NCI-H345 treated with DMSO at 0.1 percent for 48 hours (cell line): Measurements from ENCODE around the gene POLR2A.
A peak's percentile ranks its signal among the peaks of the same experiment; 100 is the strongest.

Experiments used
- DNase-seq: peaks from one replicate; lab custom pipeline; 2025; ENCODE audit not compliant: unreplicated experiment; lab: John Stamatoyannopoulos, UW

The POLR2A gene

GRCh38 chr17:7484067-7484918 is at the start of gene POLR2A:
Gene POLR2A (plus strand): TSS chr17:7484366.
- DNase-seq: peak; percentile 75

GRCh38 chr17:7435676-7436555 is 48.2 kb upstream of the POLR2A start:
- DNase-seq: peak; percentile 35

- peak; percentile 59 for DNase-seq
These were observed 47.4 kb upstream of the POLR2A start for GRCh38 chr17:7436556-7437368.

DNA sequence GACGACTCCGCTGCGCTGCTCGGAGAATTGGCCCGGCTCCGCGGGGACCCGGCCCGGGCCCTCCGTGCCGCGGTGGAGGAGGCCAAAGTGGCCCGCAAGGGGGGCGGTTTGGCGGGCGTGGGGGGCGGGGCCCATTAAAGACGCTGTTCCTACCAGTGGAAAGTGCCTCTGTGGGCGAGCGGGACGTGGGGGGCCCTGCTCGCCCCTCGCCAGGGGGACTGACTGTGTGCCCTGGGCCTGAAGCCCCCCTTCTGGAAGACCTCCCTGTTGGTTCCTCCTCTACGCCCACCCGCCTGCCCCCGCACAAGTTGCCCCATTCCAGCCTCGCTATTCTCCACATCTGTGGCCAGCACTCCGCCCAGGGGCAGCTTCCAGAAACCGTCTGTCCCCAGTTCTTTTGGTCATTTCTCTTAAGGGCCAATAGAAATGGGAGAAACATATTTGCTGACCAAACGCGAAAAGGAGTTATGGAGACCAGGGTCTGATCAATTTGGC is 46.8 kb upstream of the POLR2A start:
- DNase-seq: no peak

DNA sequence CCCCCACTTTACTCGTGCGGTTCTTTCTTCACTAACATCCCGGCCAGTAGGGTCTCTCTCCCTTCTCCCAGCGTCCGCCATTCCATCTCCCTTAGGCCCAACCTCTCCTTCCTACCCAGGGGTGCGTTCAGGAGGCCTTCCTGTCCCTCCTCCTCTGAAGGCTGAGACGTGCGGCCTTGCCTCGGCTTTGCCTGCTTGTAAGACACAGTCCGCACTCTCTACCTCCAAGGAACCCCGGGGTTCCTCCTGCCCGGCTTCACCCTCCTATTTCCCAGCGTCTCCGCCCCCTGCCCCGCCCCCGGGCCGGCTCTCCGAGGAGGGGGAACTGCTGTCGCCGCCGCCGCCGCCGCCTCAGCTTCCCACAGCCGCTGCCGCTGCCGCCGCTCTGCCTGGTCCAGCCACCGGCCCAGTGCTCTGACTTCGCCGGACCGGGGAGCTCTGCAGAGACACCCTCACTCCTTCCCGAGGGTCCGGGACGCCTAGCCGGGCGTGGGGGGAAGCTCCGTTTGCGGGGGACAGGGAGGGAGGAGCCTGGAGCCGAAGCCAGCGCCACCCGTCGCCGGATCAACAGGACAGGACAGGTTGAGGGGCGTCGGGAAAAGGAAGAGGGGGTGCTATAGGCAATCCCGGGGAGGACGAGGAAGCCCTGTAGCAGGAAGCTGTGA is 46.1 kb upstream of the POLR2A start:
- DNase-seq: no peak

GRCh38 chr17:7438656-7439460 is 45.3 kb upstream of the POLR2A start:
- DNase-seq: no peak

GRCh38 chr17:7439462-7440112 is 44.6 kb upstream of the POLR2A start, which contains the start of gene FGF11:
Gene FGF11 (plus strand): TSS chr17:7439512. CDS start chr17:7439621, 109 bp downstream.
- DNase-seq: no peak

- DNase-seq: peak; percentile 5
These were observed 43.9 kb upstream of the POLR2A start for GRCh38 chr17:7440113-7440833.

GRCh38 chr17:7440834-7441195 is 43.4 kb upstream of the POLR2A start:
- no peak for DNase-seq

DNA sequence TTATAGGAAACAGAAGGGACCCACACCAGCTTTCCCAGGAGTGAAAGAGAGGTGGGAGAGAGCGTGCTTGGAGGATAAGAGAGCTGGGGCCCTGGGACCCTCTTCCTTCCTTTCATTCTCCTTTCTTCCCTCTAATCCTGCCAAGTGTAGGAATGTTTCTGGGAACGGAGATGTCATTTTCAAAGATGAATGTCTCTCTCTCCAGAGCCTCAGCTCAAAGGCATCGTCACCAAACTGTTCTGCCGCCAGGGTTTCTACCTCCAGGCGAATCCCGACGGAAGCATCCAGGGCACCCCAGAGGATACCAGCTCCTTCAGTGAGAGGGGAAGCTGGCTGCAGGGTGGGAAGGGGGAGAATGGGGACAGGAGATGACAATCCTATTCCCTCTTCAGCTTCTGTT is 42.9 kb upstream of the POLR2A start:
- DNase-seq: no peak

GRCh38 chr17:7442142-7442541 is 42.0 kb upstream of the POLR2A start:
- no peak for DNase-seq

DNA sequence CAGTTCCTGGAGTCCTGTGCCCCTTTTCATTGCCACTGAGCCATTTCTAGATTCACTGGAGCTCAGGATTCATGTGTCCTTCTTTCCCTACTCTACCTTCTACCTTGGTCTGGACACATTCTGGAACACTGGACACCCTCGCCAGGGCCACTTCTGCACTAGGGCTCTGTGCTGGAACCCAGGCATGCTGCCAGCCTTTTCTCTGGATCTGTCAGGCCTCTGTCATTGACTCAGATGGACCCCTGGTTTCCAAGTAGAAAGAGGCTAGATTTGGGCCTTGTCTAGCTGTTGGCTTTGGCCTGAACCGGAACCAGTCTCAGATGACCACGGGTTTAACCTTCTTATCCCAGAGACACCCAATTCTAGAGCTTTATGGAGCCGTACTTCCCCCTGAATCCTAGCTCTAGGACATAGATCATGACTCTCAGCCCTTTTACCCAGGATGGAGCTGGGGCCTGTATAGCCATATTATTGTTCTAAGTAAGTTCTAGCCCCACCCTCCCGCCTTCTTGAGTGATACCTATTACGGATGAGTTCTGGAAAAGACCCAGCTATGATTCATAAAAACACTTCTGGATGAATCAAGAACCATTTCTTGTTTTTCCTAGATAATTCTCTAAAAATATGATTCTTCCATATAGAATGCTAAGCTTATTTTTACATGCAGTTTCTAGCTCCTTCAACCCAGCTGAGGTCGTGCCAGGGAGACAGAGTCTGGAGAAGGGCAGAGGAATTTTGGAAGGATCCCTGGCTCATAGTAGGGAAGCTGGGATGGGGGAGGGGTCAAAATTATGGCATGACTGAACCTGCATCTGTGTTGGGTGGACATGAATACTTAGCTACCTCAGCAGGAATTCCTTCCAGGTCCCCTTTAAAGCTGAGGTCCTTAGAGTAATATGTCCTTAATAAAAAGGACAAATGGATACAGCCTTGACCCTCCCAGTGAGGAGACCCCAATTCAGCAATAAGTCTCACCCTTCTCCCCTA is 40.4 kb upstream of the POLR2A start:
- DNase-seq: no peak

GRCh38 chr17:7444682-7445618 is 39.2 kb upstream of the POLR2A start, which contains the start of gene CHRNB1:
Gene CHRNB1 (plus strand): TSS chr17:7445061. CDS start chr17:7445128, 67 bp downstream.
- DNase-seq: no peak

GRCh38 chr17:7445619-7445968 is 38.6 kb upstream of the POLR2A start:
- no peak for DNase-seq

DNA sequence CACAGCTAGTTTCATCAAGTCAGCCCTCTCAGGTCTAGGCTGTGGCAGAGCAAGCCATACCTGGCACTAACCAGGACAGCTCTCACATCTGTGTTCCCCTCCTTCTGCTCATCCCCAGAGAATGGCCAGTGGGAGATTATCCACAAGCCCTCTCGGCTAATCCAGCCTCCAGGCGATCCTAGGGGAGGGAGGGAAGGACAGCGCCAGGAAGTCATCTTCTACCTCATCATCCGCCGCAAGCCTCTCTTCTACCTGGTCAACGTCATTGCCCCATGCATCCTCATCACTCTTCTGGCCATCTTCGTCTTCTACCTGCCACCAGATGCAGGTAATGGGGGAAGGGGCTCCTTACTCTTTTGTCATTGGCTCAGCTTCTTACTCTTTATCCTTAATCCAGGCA is 35.7 kb upstream of the POLR2A start:
- no peak for DNase-seq

- DNase-seq: no peak
These were observed 24.1 kb upstream of the POLR2A start for GRCh38 chr17:7459961-7460545.
